AG20443 (cell line): Measurements from ENCODE around the gene IPPK.
"Not testable (repeated sequence)": the region's sequence is repeated elsewhere in the genome, so short reads cannot be mapped to it uniquely, and the experiment has no call there.

Experiments used
- DNase-seq: peaks from one replicate; pipeline ENCODE4 v3.0.0; 2012; ENCODE audit warnings: low spot score, mixed read lengths

The IPPK gene

GRCh38 chr9:92638621-92639101 lies 31.3 kb downstream of the IPPK start:
- peak; percentile 52 for DNase-seq

DNA sequence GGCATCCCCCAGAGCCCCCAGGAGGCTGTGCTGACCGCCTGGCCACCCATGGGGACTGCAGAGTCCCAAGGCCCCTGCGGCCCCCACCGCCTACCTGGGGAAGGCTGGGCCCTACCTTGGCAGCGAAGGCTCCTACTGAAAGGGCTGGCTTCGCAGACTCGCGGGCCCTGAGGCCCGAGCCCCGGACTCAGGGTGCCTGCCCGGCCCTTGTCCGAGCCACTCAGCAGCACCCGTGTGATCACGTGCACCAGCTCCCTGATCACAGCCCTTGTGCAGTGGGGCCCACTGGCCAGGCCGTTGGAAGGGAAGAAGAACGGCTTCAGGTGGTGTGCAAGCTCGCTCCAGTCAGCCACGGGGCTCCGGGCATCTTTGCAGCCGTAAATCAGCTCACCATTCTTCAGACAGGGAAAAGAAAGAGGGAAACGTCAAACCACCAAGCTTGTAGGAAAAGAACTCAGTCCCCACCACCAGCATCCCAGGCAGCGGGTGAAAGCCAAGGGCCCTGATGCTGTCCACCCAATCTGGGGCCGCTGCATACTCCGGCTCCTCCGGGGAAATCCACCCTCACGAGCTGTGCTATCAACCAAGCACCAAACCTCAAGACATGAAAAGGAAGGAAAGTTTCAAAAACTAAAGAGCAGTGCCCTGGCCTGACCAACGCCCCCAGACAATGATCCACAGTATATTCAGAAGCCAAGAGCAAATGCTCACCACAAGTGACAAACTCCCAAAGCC lies 31.9 kb downstream of the IPPK start:
- no peak for DNase-seq

GRCh38 chr9:92637326-92637725 lies 32.6 kb downstream of the IPPK start:
- DNase-seq: no peak

DNA sequence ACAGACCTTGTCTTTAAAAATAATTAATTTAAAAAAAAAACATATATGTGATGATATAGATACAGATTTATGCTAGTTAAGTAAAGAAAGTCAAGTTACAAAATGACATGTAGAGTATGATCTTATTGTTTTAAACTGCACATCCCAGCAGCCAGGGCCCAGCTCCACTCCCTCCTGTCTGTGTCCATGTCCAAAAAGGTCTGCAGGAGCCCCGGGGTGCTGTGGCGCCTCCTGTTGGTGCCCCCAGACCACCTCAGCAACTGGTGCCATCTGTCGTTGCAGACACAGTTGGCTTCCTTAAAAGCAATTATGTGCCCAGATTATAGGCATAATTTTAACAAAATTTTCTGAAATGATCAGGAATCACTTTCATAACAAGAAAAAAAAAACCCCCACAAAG lies 33.3 kb downstream of the IPPK start:
- DNase-seq: no peak

- no peak for DNase-seq
These were observed 34.2 kb downstream of the IPPK start for GRCh38 chr9:92635760-92636159.

DNA sequence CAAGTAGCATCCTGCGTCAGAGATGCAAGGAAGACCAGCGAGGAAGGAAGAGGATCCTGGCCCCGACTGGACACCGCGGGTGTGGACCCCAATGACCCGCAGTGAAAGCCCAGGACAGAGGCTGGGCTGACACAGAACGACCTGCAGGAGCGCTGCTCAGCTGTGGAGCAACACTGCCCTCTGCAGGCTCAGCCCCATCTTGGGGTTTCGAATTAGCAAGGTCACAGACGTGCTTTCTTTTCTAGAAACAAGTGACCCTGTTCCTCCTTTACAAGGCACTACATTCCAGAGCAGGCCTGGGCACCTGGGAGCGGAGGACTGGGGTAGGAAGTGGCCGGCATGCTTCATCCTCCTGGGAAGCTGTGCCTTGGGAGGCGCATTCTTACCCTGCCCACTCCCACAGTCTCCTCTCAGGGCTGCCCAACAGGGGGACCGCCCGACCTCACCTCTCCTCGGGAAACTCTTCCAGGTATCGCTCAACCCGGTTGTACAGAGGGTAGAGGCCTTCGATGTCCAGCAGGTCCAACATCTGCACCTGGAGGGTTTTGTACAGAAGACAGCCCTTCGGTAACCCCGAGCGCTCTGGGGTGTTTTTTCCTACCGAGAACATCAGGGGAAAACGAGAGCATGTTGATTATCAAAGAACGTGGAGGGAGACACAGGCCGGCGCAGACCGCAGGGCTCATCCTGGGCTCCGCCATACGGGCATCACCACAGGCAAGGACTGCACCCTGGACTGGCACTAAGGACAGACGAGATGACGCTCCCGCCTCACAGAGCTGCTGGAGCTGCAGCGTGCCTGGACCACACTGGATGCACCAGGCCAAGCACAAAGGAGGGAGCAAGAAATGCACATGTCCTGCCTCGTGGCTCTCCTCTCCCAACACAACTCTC lies 35.0 kb downstream of the IPPK start:
- peak; percentile 91 for DNase-seq

GRCh38 chr9:92633614-92634278 lies 36.2 kb downstream of the IPPK start:
- no peak for DNase-seq

GRCh38 chr9:92632641-92633040 lies 37.3 kb downstream of the IPPK start:
- no peak for DNase-seq

- no peak for DNase-seq
These were observed 38.2 kb downstream of the IPPK start for GRCh38 chr9:92631452-92632343.

DNA sequence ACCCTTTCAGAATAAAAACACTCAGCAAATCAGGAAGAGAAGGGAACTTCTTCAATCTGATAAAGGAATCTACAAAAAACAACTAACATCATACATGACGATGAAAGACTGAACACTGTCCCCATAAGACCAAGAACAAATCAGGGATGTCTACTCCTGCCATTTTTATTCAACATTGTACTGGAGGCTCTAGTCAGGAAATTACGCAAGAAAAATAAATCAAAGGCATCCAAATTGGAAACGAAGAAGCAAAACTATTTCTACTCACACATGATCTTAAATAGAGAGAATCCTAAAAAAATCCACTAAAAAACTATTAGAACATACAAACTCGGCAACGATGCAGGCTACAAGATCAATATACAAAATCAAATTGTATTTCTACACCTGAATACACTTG lies 42.3 kb downstream of the IPPK start:
- DNase-seq: no peak

DNA sequence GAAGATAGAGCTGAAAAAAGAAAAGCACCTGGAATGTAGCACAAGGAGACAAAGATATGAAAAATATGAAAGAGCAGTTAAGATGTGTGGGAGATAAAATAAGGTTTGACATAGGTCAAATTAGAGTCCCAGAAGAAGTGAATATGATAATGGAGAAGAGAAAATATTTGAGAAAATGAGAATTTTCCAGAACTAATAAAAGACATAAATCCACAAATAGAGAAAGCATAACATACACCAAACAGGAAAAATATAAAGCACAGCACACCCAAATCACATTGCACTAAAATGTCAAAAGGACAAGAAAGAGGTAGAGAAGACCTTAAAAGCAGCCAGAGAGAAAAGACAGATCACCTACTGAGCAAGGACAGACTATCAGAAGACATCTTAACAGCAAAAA lies 43.4 kb downstream of the IPPK start:
- no peak for DNase-seq

GRCh38 chr9:92623936-92624335 lies 46.0 kb downstream of the IPPK start:
- not testable (repeated sequence) for DNase-seq

DNA sequence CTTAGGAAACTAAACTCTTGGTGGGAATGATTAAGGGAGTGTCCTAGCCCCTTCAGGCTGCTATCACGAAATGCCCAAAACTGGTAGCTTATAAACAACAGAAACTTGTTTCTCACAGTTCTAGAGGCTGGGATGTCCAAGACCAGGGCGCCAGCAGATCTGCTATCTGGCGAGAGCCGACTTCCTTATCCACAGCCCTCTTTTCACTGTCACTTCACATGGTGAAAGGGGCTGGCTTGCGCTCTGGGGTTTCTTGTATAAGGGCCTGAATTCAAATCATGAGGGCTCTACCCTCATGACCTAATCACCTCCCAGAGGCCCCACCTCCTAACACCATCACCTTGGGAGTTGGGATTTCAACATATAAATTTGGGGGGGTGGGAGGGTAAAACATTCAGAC lies 49.1 kb downstream of the IPPK start:
- no peak for DNase-seq

- no peak for DNase-seq
These were observed 50.2 kb downstream of the IPPK start for GRCh38 chr9:92619601-92620300.

DNA sequence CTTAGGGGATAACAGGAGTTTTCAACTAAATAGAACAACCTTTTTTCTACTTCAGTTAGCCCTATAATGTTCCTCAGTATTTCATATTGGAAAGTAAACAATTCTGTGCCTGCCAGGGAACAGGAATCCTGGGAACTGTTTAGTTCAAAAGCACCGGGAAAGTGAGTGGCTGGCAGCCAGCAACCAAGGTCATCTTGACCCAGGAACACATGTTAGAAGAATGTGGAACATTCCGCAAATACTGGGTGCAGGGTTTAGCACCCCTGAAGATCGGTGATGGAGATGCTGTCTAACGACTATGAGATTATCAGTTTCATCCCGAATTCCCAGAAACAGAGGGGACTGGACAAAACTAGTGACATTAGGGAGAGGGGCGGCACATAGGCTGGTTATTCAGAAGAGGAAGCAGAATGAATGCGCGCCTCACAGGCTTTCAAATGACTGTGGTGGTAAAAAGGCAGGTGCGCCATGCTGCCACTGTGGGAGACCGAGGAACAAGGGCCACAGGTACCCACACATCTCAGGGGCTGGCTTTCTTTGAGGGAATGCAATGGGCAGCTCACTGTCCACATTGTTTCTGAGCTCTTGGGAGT lies 51.2 kb downstream of the IPPK start:
- DNase-seq: no peak

- DNase-seq: no peak
These were observed 51.9 kb downstream of the IPPK start for GRCh38 chr9:92617951-92618510.

DNA sequence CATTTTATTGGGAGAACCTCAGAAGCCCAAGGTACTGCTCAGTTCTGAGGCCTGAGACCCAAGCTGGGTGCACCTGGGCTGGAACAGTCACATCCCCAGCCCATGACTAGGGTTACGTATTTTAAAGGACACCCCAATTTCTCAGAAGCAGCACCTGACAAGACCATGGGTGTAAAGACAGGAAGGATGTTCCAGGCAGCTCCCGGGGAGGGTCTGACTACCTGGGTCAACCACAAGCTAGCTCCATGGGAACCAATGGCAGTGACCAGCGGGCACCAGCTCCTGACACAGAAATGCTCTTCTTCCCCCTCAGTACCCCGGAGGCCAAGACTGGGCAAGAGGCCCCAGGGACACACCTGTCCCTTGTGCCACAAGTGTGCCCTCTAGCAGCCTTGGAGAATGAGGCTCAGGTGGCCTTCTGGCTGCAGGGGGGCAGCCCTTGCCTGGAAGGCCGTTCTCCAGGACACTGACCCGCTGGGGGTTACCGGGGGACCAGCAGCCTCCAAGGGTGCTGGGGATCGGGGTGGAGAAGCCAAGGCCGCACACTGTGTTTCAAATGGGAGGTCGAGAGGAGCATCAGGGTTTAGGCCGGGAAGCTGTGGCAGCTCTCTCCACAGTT lies 52.6 kb downstream of the IPPK start:
- DNase-seq: no peak

DNA sequence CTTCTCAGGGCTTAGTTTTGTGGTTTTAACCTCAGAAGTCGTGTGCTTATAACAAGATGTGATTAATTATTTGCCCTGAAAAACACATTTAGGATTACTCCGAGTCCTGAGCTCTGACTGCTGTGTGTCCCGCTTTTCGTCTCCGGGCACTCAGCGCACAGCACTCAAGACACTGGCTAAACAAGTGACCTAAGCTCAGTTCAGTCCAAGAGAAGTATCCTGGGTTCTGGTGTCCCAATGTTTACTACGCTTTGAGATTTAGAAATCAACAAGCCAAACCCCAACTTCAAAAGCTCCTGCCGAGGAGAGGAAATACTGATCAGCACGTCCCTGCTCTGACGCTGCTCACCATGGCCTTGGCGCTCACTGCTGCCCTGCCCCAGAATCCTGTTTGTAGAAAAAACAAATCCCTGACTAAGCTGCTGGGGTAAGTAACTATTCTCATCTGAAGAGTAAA lies 53.2 kb downstream of the IPPK start:
- peak; percentile 52 for DNase-seq

DNA sequence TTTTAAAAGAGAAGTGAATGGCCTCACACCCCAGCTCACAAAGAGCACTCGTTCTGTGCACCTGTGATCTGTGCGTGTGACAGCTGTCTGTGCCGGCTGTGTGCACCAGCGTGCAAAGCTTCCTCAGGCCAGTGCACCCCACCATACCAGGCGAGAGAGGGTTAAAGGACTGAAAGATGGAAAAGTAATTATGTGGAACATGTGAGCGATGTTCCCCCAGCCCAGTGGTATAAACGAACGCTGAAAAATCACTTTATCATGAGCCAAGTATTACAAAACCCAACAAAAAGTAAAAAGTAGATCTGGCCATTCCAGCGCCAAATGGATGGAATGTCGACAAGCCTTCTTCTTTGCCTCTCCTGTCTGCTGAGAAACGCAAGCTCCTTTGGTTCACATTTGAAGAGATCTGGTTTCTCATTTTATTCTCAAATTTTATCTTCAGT lies 53.7 kb downstream of the IPPK start:
- peak; percentile 8 for DNase-seq

GRCh38 chr9:92615790-92616189 lies 54.1 kb downstream of the IPPK start:
- no peak for DNase-seq
